ENCODE measurements around the gene CRYBB3. TPM values are rescaled to one million over a fixed set of nuclear protein-coding genes. Genes with fewer than 3 reads are reported as not detected.
A peak's percentile ranks its signal among the peaks of the same experiment; 100 is the strongest.

CRYBB3 gene
- 0.64 TPM for total RNA-seq

DNA sequence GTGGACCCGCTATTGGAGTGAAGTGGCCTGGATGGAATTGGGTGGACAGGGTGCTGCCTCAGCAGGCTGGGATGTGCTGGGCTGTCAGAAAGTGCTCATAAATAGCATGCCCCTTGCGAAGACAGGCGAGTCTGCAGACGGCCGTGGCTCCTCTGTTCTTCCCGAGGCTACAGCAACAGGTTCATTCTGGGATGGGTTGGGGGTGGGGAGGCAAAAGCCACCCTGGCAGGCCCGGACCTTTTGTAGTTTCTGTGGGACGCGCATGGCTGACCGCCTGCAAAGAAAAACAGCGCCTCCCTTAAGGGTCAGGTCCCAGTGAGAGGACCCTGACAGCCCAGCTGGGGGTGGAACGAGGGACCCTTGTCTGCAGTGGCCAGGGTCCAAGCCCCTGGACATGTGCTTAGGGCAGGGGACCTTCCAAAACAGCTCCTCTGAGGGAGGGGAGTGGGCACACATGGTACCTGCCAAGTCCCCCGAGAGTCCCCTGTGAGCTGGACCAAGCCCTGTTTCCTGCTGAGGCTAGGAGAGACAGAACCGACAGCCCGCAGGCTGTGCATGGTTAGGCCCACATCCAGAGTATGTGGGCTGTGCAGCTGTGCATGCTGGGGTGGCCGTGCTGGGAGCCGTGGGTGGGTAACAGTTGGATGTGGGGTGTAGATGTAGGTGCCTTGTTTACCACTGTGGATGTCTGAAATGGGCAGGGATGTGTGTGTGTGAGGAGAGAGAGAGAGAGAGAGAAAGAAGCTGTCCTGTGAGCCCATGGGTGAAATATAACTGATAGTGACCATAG lies at the start of gene CRYBB3:
Gene CRYBB3 (plus strand): TSS at position 128 of the 790 bp plus-strand sequence. CDS start 1,539 bp downstream, outside the sequence.
- no peak for ATAC-seq

- peak; percentile 96 for ATAC-seq
These were observed 45.5 kb upstream of the CRYBB3 start for GRCh38 chr22:25153961-25154666.

DNA sequence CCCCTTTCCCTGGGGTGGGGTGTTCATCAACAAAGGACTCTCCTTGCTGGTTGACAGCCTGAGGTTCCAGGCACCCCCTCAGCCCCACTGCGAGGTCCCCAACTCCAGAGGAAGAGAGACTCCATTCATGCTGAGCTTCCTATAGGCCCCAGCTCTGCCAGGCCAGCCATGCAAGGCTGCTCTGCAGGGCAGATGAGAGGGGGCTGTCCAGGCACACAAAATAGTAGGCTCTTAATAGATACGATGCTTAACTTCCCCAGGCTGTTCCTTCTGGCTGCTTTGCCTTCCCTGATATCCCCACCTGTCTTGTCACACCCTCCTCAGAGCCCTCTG lies 45.0 kb upstream of the CRYBB3 start:
- no peak for ATAC-seq

- ATAC-seq: no peak
These were observed 42.9 kb upstream of the CRYBB3 start for GRCh38 chr22:25156736-25157135.

DNA sequence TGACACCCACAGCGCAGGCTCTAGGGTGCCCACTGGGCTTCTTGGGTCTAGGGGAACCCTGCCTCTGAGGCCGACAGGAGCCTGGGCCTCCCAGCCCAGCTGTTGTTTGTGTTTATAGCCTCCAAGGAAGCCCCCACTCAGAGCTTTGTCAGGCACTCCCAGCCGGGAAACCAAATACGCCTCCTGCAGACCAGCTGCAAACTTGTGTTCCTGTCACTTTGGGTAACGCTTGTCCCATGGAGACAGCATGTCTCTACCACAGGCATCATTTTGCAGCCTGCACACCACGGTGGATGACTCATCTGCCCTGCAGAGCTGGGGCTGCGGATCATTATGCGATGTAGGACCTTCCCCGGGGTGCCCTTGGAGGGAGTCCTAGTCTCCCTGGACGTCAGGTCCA lies 40.6 kb upstream of the CRYBB3 start:
- no peak for ATAC-seq

DNA sequence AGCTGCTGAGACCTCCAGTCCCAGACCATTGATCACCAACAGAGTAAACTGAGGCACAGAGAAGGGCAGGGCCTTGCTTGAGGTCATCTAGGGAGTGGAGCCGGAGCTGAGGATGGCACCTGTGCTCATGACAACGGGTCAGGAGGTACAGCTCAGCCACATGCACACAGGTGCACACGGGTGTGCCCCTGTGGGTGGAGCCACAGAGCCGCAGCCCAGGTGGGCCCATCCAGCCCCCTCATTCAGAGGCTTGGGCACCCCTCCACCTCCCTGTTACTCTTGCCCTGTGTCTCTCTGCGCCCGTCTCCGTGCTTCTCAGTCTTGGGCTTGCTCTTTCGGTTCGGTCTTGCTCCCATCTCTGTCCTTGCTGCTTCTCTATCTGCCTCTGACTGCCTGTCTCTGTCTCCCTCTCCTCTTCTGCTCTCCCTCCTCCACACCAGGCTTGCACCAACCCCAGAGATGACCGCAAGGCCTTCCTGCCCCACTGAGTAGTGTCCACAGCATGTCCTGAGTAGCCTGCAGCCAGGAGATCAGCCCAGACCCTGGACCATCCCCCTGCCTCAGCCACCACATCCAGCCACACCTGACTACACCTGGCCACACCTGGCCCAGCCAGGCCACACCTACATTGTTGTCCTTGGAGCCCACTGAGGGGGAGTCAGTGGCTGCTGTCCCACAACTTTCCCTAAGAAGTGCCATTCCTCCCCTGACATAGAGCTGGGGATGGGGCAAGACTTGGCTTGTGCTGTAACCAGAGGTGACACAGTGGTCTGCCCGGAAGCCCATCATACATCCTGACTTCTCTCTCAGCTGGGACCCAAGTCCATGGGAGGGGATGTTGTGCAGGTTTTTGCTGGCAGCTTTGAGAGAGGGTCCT lies 39.3 kb upstream of the CRYBB3 start:
- no peak for ATAC-seq

DNA sequence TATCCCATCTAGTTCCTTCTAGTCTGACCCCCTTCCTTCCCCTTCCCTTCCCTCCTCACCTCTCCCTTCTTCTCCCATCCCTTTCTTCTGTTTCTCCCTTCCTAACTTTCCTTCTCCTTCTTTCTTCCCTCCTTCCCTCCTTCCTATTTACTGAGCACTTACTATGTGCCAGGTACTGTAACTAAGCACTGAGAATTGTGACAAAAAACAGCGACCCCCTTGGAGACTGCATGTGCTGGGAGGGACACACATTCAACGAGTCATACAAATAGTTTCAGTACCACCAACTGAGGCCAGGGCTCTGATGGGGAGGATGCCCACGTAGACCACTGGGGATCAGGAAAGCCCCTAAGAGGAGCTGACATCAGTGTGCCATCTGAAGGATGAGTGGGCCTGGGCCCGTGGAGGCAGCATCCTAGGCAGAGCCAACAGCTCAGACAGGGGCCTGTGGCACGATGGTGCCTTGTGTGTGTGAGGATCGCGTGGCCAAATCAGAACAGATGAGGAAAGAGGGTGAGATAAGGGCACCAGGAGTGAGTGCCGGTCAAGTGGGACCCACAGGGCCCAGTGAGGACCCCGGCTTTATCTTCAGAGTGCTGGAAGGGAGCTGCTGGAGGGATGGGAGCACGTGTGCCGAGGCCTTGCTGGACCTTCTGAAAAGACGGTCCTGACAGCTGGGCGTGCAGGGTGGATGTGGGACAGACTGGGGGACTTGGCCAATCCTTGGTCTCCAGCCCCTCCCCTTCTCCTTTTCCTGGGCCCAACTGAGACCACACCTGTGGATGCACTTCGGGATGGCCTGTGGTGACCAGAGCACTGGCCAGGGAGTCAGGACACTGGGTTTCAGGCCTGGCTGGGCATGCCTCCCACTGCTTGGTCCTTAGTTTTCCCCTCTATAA lies 38.4 kb upstream of the CRYBB3 start:
- no peak for ATAC-seq

- no peak for ATAC-seq
These were observed 37.6 kb upstream of the CRYBB3 start for GRCh38 chr22:25161916-25162530.

GRCh38 chr22:25162561-25162960 lies 37.1 kb upstream of the CRYBB3 start:
- ATAC-seq: no peak

DNA sequence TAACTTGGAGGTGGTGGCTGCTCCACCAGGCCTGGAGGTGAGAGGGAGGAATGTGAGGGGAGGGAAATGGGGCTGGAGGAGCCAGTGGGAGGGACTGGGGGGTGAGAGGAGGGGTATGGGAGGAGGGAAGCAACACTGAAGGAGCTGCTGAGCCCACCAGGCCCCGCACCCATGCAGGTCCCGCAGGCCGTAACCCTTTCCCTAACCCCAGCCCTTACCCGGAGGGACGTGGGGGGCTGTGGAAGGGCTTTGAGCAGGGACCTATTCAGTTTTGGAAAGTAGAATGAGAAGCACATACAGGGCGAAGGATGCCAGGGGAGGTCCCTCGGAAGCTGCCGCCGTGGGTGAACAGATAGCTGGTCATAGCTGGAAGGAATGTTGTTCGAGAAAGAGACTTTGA lies 33.9 kb upstream of the CRYBB3 start:
- ATAC-seq: no peak

DNA sequence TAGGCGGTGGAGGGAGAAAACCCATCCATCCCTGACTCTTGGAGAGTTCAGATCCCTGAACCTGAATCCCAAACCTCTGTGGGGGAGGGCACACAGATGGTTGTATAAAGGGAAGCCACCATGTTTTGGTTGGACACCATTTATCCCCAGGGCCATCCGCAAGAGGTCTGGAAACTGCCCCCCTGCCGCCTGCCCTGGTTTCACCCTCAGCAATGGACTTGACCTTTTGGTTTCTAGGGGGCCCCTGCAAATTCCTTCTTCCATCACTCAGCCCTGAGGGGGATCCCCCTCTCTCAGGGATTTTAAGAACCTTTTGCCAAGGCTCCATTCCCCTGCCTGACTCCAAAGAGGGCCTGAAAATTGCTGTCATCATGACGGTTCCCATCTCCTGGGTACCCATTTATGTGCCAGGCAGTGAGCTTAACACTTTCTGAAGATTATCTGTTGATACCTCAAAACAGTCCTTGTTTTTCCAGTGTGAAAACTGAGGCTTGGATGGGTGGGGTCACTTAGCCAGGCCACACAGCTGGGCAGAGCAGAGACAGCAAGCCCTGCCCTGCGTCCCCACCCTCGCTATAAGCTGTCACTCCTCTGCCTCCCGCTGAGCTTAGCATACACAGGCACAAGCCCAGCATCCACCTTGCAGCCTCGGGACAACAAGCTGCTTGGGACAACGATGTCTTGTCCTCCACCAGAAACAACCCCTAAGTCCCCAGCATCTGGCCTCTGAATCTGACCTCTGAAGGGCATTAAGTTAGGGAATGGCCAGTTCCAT lies 33.2 kb upstream of the CRYBB3 start:
- ATAC-seq: peak; percentile 26

DNA sequence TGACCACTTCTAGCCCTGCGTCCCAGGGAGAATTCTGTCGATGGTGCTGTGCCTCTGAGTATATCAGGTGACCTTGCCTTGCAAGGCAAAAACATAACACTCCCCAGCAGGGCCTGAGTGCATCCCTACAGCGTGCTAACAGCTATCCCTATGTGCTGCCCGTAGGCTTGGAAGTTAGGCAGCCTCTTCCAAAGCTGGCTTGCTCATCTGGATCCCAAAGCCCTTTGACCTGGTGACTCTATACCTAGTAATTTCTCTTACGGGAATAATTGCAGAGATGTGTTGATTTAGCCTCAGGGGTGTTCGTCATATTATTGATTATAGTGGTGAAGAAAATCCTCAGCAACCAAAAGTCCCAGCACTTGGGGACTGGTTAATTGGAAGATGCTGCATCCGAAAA lies 32.6 kb upstream of the CRYBB3 start:
- ATAC-seq: peak; percentile 21

- ATAC-seq: peak; percentile 59
These were observed 31.6 kb upstream of the CRYBB3 start for GRCh38 chr22:25167834-25168601.

- peak; percentile 27 for ATAC-seq
These were observed 30.2 kb upstream of the CRYBB3 start for GRCh38 chr22:25169278-25170031.

- ATAC-seq: no peak
These were observed 29.2 kb upstream of the CRYBB3 start for GRCh38 chr22:25170426-25170980.

DNA sequence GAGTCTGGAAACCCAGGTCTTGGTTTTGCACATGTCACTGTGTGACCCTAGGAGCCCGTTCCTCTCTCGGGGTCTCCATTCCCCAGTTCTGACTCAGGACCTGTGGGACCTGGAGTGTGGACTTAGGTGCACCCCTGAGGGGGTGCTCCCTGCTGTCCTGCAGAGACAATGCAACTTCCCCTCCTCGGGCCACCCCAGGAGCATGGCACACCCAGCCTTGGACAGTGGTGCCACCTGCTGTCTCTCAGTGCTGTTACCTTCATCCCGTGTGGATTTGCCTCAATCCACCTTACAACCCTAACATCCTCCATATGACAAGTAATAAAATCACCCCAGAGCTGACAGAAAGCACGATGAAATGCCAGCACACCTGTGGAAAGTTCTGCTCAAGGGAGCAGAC lies 27.5 kb upstream of the CRYBB3 start:
- peak; percentile 39 for ATAC-seq

GRCh38 chr22:25174156-25174887 lies 25.3 kb upstream of the CRYBB3 start:
- no peak for ATAC-seq

DNA sequence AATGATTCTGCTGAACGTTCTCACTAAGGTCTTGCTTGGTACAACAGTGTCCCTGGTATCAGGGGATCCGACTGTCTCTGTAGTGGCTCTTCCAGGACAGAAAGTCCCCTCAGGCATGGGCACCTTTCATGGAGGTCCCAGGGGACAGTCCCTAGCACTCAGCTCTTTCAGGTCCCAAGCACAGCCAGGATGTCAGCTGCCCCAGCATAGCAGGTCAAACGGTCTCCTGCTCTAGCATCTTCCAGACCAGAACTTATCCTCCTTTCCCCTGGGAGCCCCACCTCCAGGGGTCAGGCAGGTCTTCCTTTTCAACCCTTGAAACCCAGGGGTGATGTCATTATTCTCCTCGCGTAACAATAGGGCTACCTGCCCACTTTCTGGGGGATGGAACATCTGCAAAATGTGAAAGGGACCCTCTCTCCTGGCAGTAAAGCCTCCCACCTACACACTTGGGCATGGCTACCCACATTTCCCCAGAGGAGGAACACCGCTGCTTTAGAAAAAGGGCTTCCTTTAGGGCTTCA lies 24.7 kb upstream of the CRYBB3 start:
- no peak for ATAC-seq

All from esophagus mucosa (tissue), 1 donor.